GM23338 (cell line): ENCODE measurements around the gene FOXP1.

Experiments used
- CREB1 ChIP-seq: fragments of 250-450 bp; sonication (Bioruptor Pico); IDR thresholded peaks from 2 replicates; pipeline ENCODE4 v1.5.0; 2020; ENCODE audit warnings: low read depth, mild to moderate bottlenecking, moderate library complexity
- EZH2 ChIP-seq: fragments of 200-600 bp; sonication (generic); IDR thresholded peaks from one replicate; pipeline ENCODE4 v1.8.0; 2017; ENCODE audit warnings: antibody characterized with exemption, mild to moderate bottlenecking, low read depth; ENCODE audit not compliant: unreplicated experiment
- EZH2phosphoT487 ChIP-seq: fragments of 200-600 bp; sonication (generic); IDR thresholded peaks from one replicate; pipeline ENCODE4 v1.8.1; 2018; ENCODE audit warnings: antibody characterized with exemption; ENCODE audit not compliant: unreplicated experiment
- JUNB ChIP-seq: IDR thresholded peaks from one replicate; pipeline ENCODE4 v1.6.1; 2016; ENCODE audit warnings: antibody characterized with exemption; ENCODE audit not compliant: unreplicated experiment
- TF ChIP-seq, protein P1 (sequence below), 2 experiments: fragments of 200-600 bp in 1 of 2; sonication (generic) in 1 of 2; conservative IDR thresholded peaks; 2 replicates each; pipeline versions ENCODE4 v1.5.1 to v1.6.1; 2016 to 2017; ENCODE audit warnings: antibody characterized with exemption in 2 of 2, low read depth in 2 of 2, mild to moderate bottlenecking in 2 of 2, moderate library complexity in 1 of 2

- TF ChIP-seq, protein P1, sequence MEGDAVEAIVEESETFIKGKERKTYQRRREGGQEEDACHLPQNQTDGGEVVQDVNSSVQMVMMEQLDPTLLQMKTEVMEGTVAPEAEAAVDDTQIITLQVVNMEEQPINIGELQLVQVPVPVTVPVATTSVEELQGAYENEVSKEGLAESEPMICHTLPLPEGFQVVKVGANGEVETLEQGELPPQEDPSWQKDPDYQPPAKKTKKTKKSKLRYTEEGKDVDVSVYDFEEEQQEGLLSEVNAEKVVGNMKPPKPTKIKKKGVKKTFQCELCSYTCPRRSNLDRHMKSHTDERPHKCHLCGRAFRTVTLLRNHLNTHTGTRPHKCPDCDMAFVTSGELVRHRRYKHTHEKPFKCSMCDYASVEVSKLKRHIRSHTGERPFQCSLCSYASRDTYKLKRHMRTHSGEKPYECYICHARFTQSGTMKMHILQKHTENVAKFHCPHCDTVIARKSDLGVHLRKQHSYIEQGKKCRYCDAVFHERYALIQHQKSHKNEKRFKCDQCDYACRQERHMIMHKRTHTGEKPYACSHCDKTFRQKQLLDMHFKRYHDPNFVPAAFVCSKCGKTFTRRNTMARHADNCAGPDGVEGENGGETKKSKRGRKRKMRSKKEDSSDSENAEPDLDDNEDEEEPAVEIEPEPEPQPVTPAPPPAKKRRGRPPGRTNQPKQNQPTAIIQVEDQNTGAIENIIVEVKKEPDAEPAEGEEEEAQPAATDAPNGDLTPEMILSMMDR (conservative IDR thresholded peaks at IDR 0.05; ENCODE audit: low read depth in 2 of 2) = no peak
- TF ChIP-seq JUNB = no peak
- no peak for TF ChIP-seq EZH2
- TF ChIP-seq EZH2phosphoT487 = no peak
- no peak for TF ChIP-seq CREB1 (CRISPR knock-in tag)
These were observed 463.5 kb downstream of the FOXP1 start for GRCh38 chr3:71120012-71120411.
